K562 (cell line): Measurements from ENCODE around the gene ARMH1. TPM values are rescaled to one million over a fixed set of nuclear protein-coding genes. Genes with fewer than 3 reads are reported as not detected.

Experiments
- CREBBP ChIP-seq: IDR thresholded peaks from one replicate; pipeline ENCODE4 v1.6.1; 2012; ENCODE audit warnings: low read depth, mild to moderate bottlenecking, control low read depth, inconsistent platforms, low read length
- DLX4 ChIP-seq: fragments of 250-450 bp; sonication (Bioruptor Pico); IDR thresholded peaks from 2 replicates; pipeline ENCODE4 v1.6.1; 2021; ENCODE audit warnings: mild to moderate bottlenecking
- ERF ChIP-seq: fragments of 450-650 bp; formaldehyde crosslinking; IDR thresholded peaks from 2 replicates; pipeline ENCODE4 v1.4.0; 2020; ENCODE audit warnings: mild to moderate bottlenecking, mixed read lengths
- HINFP ChIP-seq: fragments of 450-650 bp; conservative IDR thresholded peaks from 2 replicates; pipeline ENCODE4 v1.6.1; 2016; ENCODE audit warnings: missing genetic modification characterization, low read depth, mild to moderate bottlenecking, control low read depth, missing compliant biosample characterization
- MAZ ChIP-seq, 2 experiments: fragments of 450-650 bp in 1 of 2; sonication (generic) in 1 of 2; formaldehyde crosslinking; IDR thresholded peaks in 1 of 2; conservative IDR thresholded peaks in 1 of 2; 2 replicates each; pipeline versions ENCODE4 v1.4.0 to v1.5.0; 2020; ENCODE audit warnings: mild to moderate bottlenecking in 1 of 2, missing genetic modification reagents in 1 of 2
- MECOM ChIP-seq: fragments of 250-450 bp; sonication (Bioruptor Pico); IDR thresholded peaks from 2 replicates; pipeline ENCODE4 v1.8.0; 2022; ENCODE audit warnings: inconsistent platforms
- MNT ChIP-seq, 2 experiments: fragments of 450-650 bp; conservative IDR thresholded peaks; 2 replicates each; pipeline ENCODE4 v1.6.1; 2017; ENCODE audit warnings: mild to moderate bottlenecking in 2 of 2, moderate library complexity in 2 of 2
- NR2C1 ChIP-seq, 2 experiments: fragments of 450-650 bp; IDR thresholded peaks; 2 replicates each; pipeline ENCODE4 v1.6.1; 2017; ENCODE audit warnings: mild to moderate bottlenecking in 2 of 2, antibody characterized with exemption in 1 of 2, inconsistent platforms in 1 of 2, missing compliant biosample characterization in 1 of 2, missing genetic modification characterization in 1 of 2
- NR3C1 ChIP-seq: sonication (generic); formaldehyde crosslinking; IDR thresholded peaks from 2 replicates; pipeline ENCODE4 v1.8.1; 2022; ENCODE audit warnings: missing genetic modification reagents
- POLR2H ChIP-seq: IDR thresholded peaks from 2 replicates; pipeline ENCODE4 v1.6.1; 2016; ENCODE audit warnings: missing genetic modification characterization, low read depth, mild to moderate bottlenecking, control low read depth, missing compliant biosample characterization, moderate library complexity
- SAP30 ChIP-seq: fragments of 200-600 bp; sonication (generic); IDR thresholded peaks from 2 replicates; pipeline ENCODE4 v1.6.1; 2012; ENCODE audit warnings: borderline replicate concordance, low read depth, mild to moderate bottlenecking, moderate library complexity, low read length, control low read depth, inconsistent platforms; ENCODE audit not compliant: insufficient read depth, poor library complexity, severe bottlenecking
- SRF ChIP-seq, 2 experiments: fragments of 250-450, 450-650 bp in 1 of 2; sonication (Bioruptor Pico) in 1 of 2; sonication (generic) in 1 of 2; formaldehyde crosslinking; IDR thresholded peaks; 2 replicates each; pipeline versions ENCODE4 v1.5.0 to v1.5.1; 2020 to 2022; ENCODE audit warnings: mild to moderate bottlenecking in 1 of 2, missing genetic modification reagents in 1 of 2
- TARDBP ChIP-seq: fragments of 450-650 bp; IDR thresholded peaks from 2 replicates; pipeline ENCODE4 v1.6.1; 2016
- ZBTB1 ChIP-seq: sonication (generic); formaldehyde crosslinking; IDR thresholded peaks from 2 replicates; pipeline ENCODE4 v1.8.1; 2023; ENCODE audit warnings: missing genetic modification reagents, low read depth, mild to moderate bottlenecking, borderline replicate concordance
- ZKSCAN8 ChIP-seq: fragments of 200-800 bp; sonication (Bioruptor generic); IDR thresholded peaks from 2 replicates; pipeline ENCODE4 v1.6.1; 2016; ENCODE audit warnings: missing genetic modification characterization, missing compliant biosample characterization
- ZNF184 ChIP-seq: sonication (generic); formaldehyde crosslinking; IDR thresholded peaks from 2 replicates; pipeline ENCODE4 v1.5.0; 2020; ENCODE audit warnings: missing genetic modification reagents
- ZNF551 ChIP-seq: fragments of 250-450 bp; sonication (Bioruptor Pico); IDR thresholded peaks from 2 replicates; pipeline ENCODE4 v1.5.0; 2021; ENCODE audit warnings: mild to moderate bottlenecking, moderate library complexity
- ZNF707 ChIP-seq: fragments of 250-450 bp; sonication (Bioruptor Pico); conservative IDR thresholded peaks from 2 replicates; pipeline ENCODE4 v1.8.0; 2022; ENCODE audit warnings: inconsistent platforms, mild to moderate bottlenecking, moderate library complexity
- ZNF780A ChIP-seq: fragments of 250-450 bp; sonication (Bioruptor Pico); IDR thresholded peaks from 2 replicates; pipeline ENCODE4 v1.5.0; 2021; ENCODE audit warnings: mild to moderate bottlenecking
- ZNF785 ChIP-seq: fragments of 250-450 bp; sonication (Bioruptor Pico); IDR thresholded peaks from 2 replicates; pipeline ENCODE4 v1.4.0; 2020; ENCODE audit warnings: mild to moderate bottlenecking
- ZNF79 ChIP-seq: fragments of 250-450 bp; sonication (Bioruptor Pico); IDR thresholded peaks from 2 replicates; pipeline ENCODE4 v1.4.0; 2020; ENCODE audit warnings: low read depth, mild to moderate bottlenecking, moderate library complexity
- polyA plus RNA-seq, 8 experiments: library from polyadenylated mRNA; depleted of rRNA in 4 of 8; stranded (reverse) in 5 of 8; unstranded in 3 of 8; fragments of >200 nt; fragmentation: Nextera tagmentation in 2 of 8; fragmentation: Illumina TruSeq in 1 of 8; extraction: Ambion mirVana in 2 of 8; extraction: Trizol in 1 of 8; gene quantifications; 2 replicates each; pipeline versions ENCODE4 v1.2.1 to v1.2.3, GENCODE V29; 2011 to 2014; ENCODE audit warnings: inconsistent platforms in 1 of 8, missing spikeins in 1 of 8
- total RNA-seq, 7 experiments: library from RNA; depleted of rRNA in 6 of 7; stranded (reverse); fragments of >200 nt in 6 of 7; fragmentation: Illumina TruSeq in 2 of 7; extraction: Trizol in 2 of 7; gene quantifications; 2 replicates each; pipeline versions ENCODE4 v1.2.1 to v1.2.3, GENCODE V29; 2011 to 2021; ENCODE audit warnings: low replicate concordance in 1 of 7

The ARMH1 gene
- total and polyA plus RNA-seq, 9 of the 15 experiments (the other 6 are each of a cell fraction or from before 2014, with no cell fraction given) = 0.41 TPM; not detected in 8

GRCh38 chr1:44721485-44722361 lies 47.2 kb downstream of the ARMH1 start (continued):
- TF ChIP-seq MECOM (peak; percentile 91), SAP30 (no peak), TARDBP (peak; percentile 90), SRF (CRISPR knock-in tag; IDR thresholded peaks at IDR 0.05) (peak; percentile 81 to 95; a peak in 3 of 4 replicates), NR3C1 (CRISPR knock-in tag) (peak; percentile 87), ZNF780A (CRISPR knock-in tag) (peak; percentile 100), ZNF785 (0 out of 2 replicates have a peak, but pooled peaks have one; percentile 51), ZBTB1 (CRISPR knock-in tag) (peak; percentile 93), ZNF79 (CRISPR knock-in tag) (no peak), CREBBP (peak; percentile 100), MAZ (CRISPR knock-in tag; conservative IDR thresholded peaks at IDR 0.05 in 1 of 2, IDR thresholded peaks at IDR 0.05 in 1 of 2) (peak; percentile 97 to 99), ZNF551 (CRISPR knock-in tag) (peak; percentile 99), ZKSCAN8 (CRISPR knock-in tag) (peak; percentile 96), DLX4 (CRISPR knock-in tag) (peak; percentile 99), ZNF184 (CRISPR knock-in tag) (no peak), POLR2H (peak; percentile 100), ZNF707 (0 out of 2 replicates have a peak, but pooled peaks have one; percentile 3), ERF (CRISPR knock-in tag) (peak; percentile 100), HINFP (peak; percentile 47; the same call in 1 of the 2 replicates), NR2C1 (IDR thresholded peaks at IDR 0.05) (peak; percentile 56), NR2C1 (tag; IDR thresholded peaks at IDR 0.05) (peak; percentile 73), MNT (conservative IDR thresholded peaks at IDR 0.05) (peak; percentile 80 to 88)
